K562 (cell line): ENCODE measurements around the gene MDH1B. TPM values are rescaled to one million over a fixed set of nuclear protein-coding genes. Genes with fewer than 3 reads are reported as not detected.

Experiments
- ATAC-seq: fragments of 200-7000 bp; cut with Tn5 transposase; 3 replicates; pipeline ENCODE4 v1.9.1; 2020; ENCODE audit warnings: moderate library complexity
- BruUV-seq: library from RNA; stranded (reverse); fragments of 400-500 nt; replicated peaks from 2 replicates; lab custom pipeline; 2021; lab: Mats Ljungman, UMichigan
- CTCF ChIA-PET: fragments of 300-600 bp; formaldehyde crosslinking; extraction: SDS; loops from one replicate; lab custom pipeline; 2021; ENCODE audit warnings: low intra/inter-chr PET ratio; lab: Yijun Ruan, JAX
- POLR2A ChIA-PET: fragments of 300-600, 350-650 bp; sonication (Branson Sonifier 250); formaldehyde crosslinking; extraction: SDS; loops from one replicate; lab custom pipeline; 2021; ENCODE audit warnings: antibody characterized with exemption, inconsistent platforms; lab: Yijun Ruan, JAX
- DNase-seq, 4 experiments: peaks; one replicate each; pipeline versions ENCODE4 v3.0.0 to v3.0.0-alpha.2; 2011 to 2018; ENCODE audit warnings: low spot score in 3 of 4, mixed read lengths in 3 of 4; ENCODE audit errors: extremely low read depth in 1 of 4
- FAIRE-seq: peaks from 2 replicates; lab custom pipeline; 2011; peaks lifted over from hg19 to GRCh38; lab: Jason Lieb, UNC
- H2AFZ ChIP-seq: 2 replicates; pipeline ENCODE4 v1.6.0; 2011; ENCODE audit warnings: low read depth, low read length, control low read depth, inconsistent platforms
- H3K27ac ChIP-seq: fragments of 200-600 bp; 3 replicates; pipeline ENCODE4 v1.8.0; 2011; ENCODE audit warnings: low read depth, mild to moderate bottlenecking, control low read depth, inconsistent platforms, low read length, moderate library complexity, mixed read lengths; ENCODE audit errors: extremely low read depth
- H3K27me3 ChIP-seq, 2 experiments: fragments of 300-600 bp in 1 of 2; 2 replicates in 1 of 2; 3 replicates in 1 of 2; pipeline versions ENCODE4 v1.6.0 to v1.8.0; 2011; ENCODE audit warnings: inconsistent platforms in 2 of 2, low read length in 2 of 2, mild to moderate bottlenecking in 1 of 2, mixed read lengths in 1 of 2, moderate library complexity in 1 of 2; ENCODE audit not compliant: control insufficient read depth in 2 of 2, insufficient read depth in 2 of 2
- H3K36me3 ChIP-seq: fragments of 300-600 bp; 3 replicates; pipeline ENCODE4 v1.8.0; 2011; ENCODE audit warnings: mild to moderate bottlenecking, low read length, inconsistent platforms; ENCODE audit not compliant: control insufficient read depth, insufficient read depth
- H3K4me1 ChIP-seq, 2 experiments: fragments of 200-600 bp in 1 of 2; replicated peaks in 1 of 2; 2 replicates in 1 of 2; 3 replicates in 1 of 2; pipeline versions ENCODE4 v1.5.1 to v1.8.0; 2011; ENCODE audit warnings: inconsistent platforms in 2 of 2, low read length in 2 of 2, mild to moderate bottlenecking in 1 of 2, mixed read lengths in 1 of 2, moderate library complexity in 1 of 2; ENCODE audit not compliant: control insufficient read depth in 2 of 2, insufficient read depth in 2 of 2
- H3K4me2 ChIP-seq: 2 replicates; pipeline ENCODE4 v1.6.1; 2011; ENCODE audit warnings: low read length, control low read depth, inconsistent platforms, mixed read lengths; ENCODE audit not compliant: insufficient read depth
- H3K4me3 ChIP-seq: fragments of 200-600 bp; sonication (generic), shearing (Covaris generic); 2 replicates; pipeline ENCODE4 v1.5.1; 2016; ENCODE audit warnings: control low read depth, inconsistent platforms
- H3K79me2 ChIP-seq: fragments of 200-600 bp; 3 replicates; pipeline ENCODE4 v1.8.0; 2011; ENCODE audit warnings: low read length, inconsistent platforms; ENCODE audit not compliant: control insufficient read depth, insufficient read depth
- H3K9ac ChIP-seq, 2 experiments: 2 replicates each; pipeline versions ENCODE4 v1.6.0 to v1.6.1; 2011; ENCODE audit warnings: low read depth in 2 of 2, low read length in 2 of 2, control low read depth in 1 of 2, inconsistent platforms in 1 of 2, mild to moderate bottlenecking in 1 of 2, mixed read lengths in 1 of 2; ENCODE audit not compliant: insufficient read depth in 1 of 2
- H3K9me1 ChIP-seq: one replicate; pipeline ENCODE4 v1.6.0; 2011; ENCODE audit warnings: inconsistent platforms, mild to moderate bottlenecking, low read length, moderate library complexity; ENCODE audit not compliant: control insufficient read depth, insufficient read depth
- H3K9me3 ChIP-seq: replicated peaks from 2 replicates; pipeline ENCODE4 v1.5.1; 2011; ENCODE audit warnings: low read depth, low read length, inconsistent platforms; ENCODE audit not compliant: control insufficient read depth, insufficient read depth
- H4K20me1 ChIP-seq: replicated peaks from 2 replicates; pipeline ENCODE4 v1.6.1; 2011; ENCODE audit warnings: low read length, inconsistent platforms, mixed read lengths; ENCODE audit not compliant: control insufficient read depth, insufficient read depth
- ADNP ChIP-seq: fragments of 200-800 bp; sonication (Bioruptor generic); IDR thresholded peaks from 2 replicates; pipeline ENCODE4 v1.6.1; 2016; ENCODE audit warnings: missing genetic modification characterization, missing compliant biosample characterization
- CBX3 ChIP-seq, 2 experiments: IDR thresholded peaks; 1 replicate in 1 of 2; 2 replicates in 1 of 2; pipeline ENCODE4 v1.6.1; 2012; ENCODE audit warnings: inconsistent platforms in 2 of 2, low read length in 2 of 2, borderline replicate concordance in 1 of 2, control low read depth in 1 of 2
- HMGN3 ChIP-seq: IDR thresholded peaks from 2 replicates; pipeline ENCODE4 v1.6.1; 2011; ENCODE audit warnings: borderline replicate concordance, low read depth, mild to moderate bottlenecking, mixed read lengths, low read length; ENCODE audit not compliant: insufficient read length; ENCODE audit errors: extremely low read depth
- KAT2B ChIP-seq: IDR thresholded peaks from one replicate; pipeline ENCODE4 v1.6.1; 2012; ENCODE audit warnings: low read depth, mild to moderate bottlenecking, control low read depth, inconsistent platforms, low read length, moderate library complexity
- MCM3 ChIP-seq: fragments of 450-650 bp; IDR thresholded peaks from 2 replicates; pipeline ENCODE4 v1.6.1; 2016
- POLR2H ChIP-seq: IDR thresholded peaks from 2 replicates; pipeline ENCODE4 v1.6.1; 2016; ENCODE audit warnings: missing genetic modification characterization, low read depth, mild to moderate bottlenecking, control low read depth, missing compliant biosample characterization, moderate library complexity
- RBM25 ChIP-seq: fragments of 200-400 bp; formaldehyde crosslinking; IDR thresholded peaks from 2 replicates; pipeline ENCODE4 v1.6.1; 2018; ENCODE audit warnings: low read length, low read depth, moderate library complexity; ENCODE audit not compliant: severe bottlenecking
- ZNF507 ChIP-seq: conservative IDR thresholded peaks from 2 replicates; pipeline ENCODE4 v1.6.1; 2017; ENCODE audit warnings: missing genetic modification characterization, missing compliant biosample characterization
- WGBS: fragments of 100-300 bp; shearing (Covaris generic); methylation state at CpG from one replicate; pipeline ENCODE4 v1.1.6; 2016; ENCODE audit warnings: low coverage, mixed read lengths; ENCODE audit not compliant: insufficient coverage; ENCODE audit errors: missing lambda C conversion rate; 5-methylcytosine and 5-hydroxymethylcytosine counted together
- in situ Hi-C: fragments of 300-500 bp; cut with MboI; formaldehyde crosslinking; loops from 4 replicates; pipeline ENCODE4 v1.15.0; 2018; ENCODE audit warnings: inconsistent platforms, mixed read lengths
- intact Hi-C: fragments of 100-400 bp; cut with micrococcal nuclease; formaldehyde crosslinking; loops from 2 replicates; pipeline ENCODE4 v1.14.2; 2022
- polyA plus RNA-seq, 8 experiments: library from polyadenylated mRNA; depleted of rRNA in 4 of 8; stranded (reverse) in 5 of 8; unstranded in 3 of 8; fragments of >200 nt; fragmentation: Nextera tagmentation in 2 of 8; fragmentation: Illumina TruSeq in 1 of 8; extraction: Ambion mirVana in 2 of 8; extraction: Trizol in 1 of 8; gene quantifications; 2 replicates each; pipeline versions ENCODE4 v1.2.1 to v1.2.3, GENCODE V29; 2011 to 2014; ENCODE audit warnings: inconsistent platforms in 1 of 8, missing spikeins in 1 of 8
- total RNA-seq, 7 experiments: library from RNA; depleted of rRNA in 6 of 7; stranded (reverse); fragments of >200 nt in 6 of 7; fragmentation: Illumina TruSeq in 2 of 7; extraction: Trizol in 2 of 7; gene quantifications; 2 replicates each; pipeline versions ENCODE4 v1.2.1 to v1.2.3, GENCODE V29; 2011 to 2021; ENCODE audit warnings: low replicate concordance in 1 of 7
- TF ChIP-seq, protein P1 (sequence below): fragments of 150-350 bp; IDR thresholded peaks from 2 replicates; pipeline ENCODE4 v1.6.1; 2014; ENCODE audit warnings: low read depth, mild to moderate bottlenecking, low read length, borderline replicate concordance
- TF ChIP-seq, protein P2 (sequence below): fragments of 250-450 bp; sonication (Bioruptor Pico); IDR thresholded peaks from 2 replicates; pipeline ENCODE4 v1.4.0; 2020; ENCODE audit warnings: mild to moderate bottlenecking

The MDH1B gene
- total and polyA plus RNA-seq, 9 of the 15 experiments (the other 6 are each of a cell fraction or from before 2014, with no cell fraction given): 0.06 to 0.16 (median 0.14) TPM; not detected in 5

DNA sequence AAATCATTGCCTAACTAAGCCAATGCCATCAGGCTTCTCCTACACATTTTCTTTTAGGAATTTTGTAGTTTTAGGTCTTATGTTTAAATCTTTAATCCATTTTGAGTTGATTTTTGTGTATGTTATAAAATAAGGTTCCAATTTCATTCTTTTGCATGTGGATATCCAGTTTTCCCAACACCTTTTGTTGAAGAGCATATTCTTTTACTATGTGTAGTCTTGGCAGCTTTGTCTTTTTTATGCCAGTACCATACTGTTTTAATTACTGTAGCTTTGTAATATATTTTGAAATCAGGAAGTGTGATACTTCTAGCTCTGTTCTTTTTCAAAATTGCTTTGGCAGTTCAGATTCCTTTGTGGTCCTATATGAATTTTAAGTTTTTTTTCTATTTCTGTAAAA is 11.3 kb upstream of the MDH1B start:
- CTCF ChIA-PET: no interaction called here
- POLR2A ChIA-PET: no interaction called here
- no peak for FAIRE-seq

DNA sequence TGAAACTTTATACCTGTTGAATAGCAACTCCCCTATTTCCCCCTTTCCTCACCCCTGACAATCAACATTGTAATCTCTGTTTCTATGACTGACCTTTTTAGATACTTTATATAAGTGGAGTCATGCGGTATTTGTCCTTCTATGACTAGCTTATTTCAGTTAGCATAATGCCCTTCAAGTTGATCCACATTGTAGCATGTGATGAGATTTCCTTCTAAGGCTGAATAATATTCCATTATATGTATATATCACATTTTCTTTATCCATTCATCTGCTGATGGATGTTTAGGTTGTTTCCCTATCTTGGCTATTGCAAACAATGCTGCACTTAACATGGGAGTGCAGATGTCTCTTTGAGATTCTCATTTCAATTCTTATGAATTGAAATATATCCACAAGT is 9.7 kb upstream of the MDH1B start:
- WGBS: 100% methylated on average over 1 of the region's 1 CpG
- Histone ChIP-seq H3K27ac (no peak overlapping the region), H3K4me2 (no peak overlapping the region), H3K79me2 (peaks cover 16% of the 10 kb centered on the region; the same call in 2 of the 3 replicates), H4K20me1 (no peaks in the 10 kb centered on the region), H3K9me1 (no peaks in the 10 kb centered on the region), H3K9me3 (0 out of 2 replicates have a peak, but pooled peaks cover 1% of the 10 kb centered on the region), H3K27me3 (no peaks in the 10 kb centered on the region), H3K4me1 (no peaks in the 10 kb centered on the region), H3K36me3 (peaks cover 81% of the 10 kb centered on the region), H2AFZ (no peak overlapping the region), H3K9ac (no peak overlapping the region), H3K4me3 (no peak overlapping the region)
- FAIRE-seq (no peak), ATAC-seq (no peak), DNase-seq (no peak)
- ChIA-PET CTCF (no interaction called here), POLR2A (no interaction called here)
- BruUV-seq: no TSS peak
- intact Hi-C loops (no loop called here), in situ Hi-C loops (no loop called here)
- TF ChIP-seq, protein P1, sequence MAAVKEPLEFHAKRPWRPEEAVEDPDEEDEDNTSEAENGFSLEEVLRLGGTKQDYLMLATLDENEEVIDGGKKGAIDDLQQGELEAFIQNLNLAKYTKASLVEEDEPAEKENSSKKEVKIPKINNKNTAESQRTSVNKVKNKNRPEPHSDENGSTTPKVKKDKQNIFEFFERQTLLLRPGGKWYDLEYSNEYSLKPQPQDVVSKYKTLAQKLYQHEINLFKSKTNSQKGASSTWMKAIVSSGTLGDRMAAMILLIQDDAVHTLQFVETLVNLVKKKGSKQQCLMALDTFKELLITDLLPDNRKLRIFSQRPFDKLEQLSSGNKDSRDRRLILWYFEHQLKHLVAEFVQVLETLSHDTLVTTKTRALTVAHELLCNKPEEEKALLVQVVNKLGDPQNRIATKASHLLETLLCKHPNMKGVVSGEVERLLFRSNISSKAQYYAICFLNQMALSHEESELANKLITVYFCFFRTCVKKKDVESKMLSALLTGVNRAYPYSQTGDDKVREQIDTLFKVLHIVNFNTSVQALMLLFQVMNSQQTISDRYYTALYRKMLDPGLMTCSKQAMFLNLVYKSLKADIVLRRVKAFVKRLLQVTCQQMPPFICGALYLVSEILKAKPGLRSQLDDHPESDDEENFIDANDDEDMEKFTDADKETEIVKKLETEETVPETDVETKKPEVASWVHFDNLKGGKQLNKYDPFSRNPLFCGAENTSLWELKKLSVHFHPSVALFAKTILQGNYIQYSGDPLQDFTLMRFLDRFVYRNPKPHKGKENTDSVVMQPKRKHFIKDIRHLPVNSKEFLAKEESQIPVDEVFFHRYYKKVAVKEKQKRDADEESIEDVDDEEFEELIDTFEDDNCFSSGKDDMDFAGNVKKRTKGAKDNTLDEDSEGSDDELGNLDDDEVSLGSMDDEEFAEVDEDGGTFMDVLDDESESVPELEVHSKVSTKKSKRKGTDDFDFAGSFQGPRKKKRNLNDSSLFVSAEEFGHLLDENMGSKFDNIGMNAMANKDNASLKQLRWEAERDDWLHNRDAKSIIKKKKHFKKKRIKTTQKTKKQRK: no peak
- TF ChIP-seq, protein P2, sequence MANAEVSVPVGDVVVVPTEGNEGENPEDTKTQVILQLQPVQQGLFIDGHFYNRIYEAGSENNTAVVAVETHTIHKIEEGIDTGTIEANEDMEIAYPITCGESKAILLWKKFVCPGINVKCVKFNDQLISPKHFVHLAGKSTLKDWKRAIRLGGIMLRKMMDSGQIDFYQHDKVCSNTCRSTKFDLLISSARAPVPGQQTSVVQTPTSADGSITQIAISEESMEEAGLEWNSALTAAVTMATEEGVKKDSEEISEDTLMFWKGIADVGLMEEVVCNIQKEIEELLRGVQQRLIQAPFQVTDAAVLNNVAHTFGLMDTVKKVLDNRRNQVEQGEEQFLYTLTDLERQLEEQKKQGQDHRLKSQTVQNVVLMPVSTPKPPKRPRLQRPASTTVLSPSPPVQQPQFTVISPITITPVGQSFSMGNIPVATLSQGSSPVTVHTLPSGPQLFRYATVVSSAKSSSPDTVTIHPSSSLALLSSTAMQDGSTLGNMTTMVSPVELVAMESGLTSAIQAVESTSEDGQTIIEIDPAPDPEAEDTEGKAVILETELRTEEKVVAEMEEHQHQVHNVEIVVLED (CRISPR knock-in tag): no peak
- no peak for TF ChIP-seq KAT2B
- TF ChIP-seq MCM3: no peak
- TF ChIP-seq ZNF507 (tag): no peak
- no peak for TF ChIP-seq POLR2H (tag)
- TF ChIP-seq HMGN3: no peak

More for the DNA sequence above, 11.3 kb upstream of the MDH1B start:
- Histone ChIP-seq H3K9me1 (no peaks in the 10 kb centered on the region), H3K4me1 (no peaks in the 10 kb centered on the region), H2AFZ (no peak overlapping the region), H3K27ac (no peak overlapping the region), H3K9ac (no peak overlapping the region), H3K4me2 (no peak overlapping the region), H3K36me3 (peaks cover 79% of the 10 kb centered on the region), H3K9me3 (0 out of 2 replicates have a peak, but pooled peaks cover 1% of the 10 kb centered on the region), H4K20me1 (no peaks in the 10 kb centered on the region), H3K27me3 (no peaks in the 10 kb centered on the region), H3K79me2 (peaks cover 16% of the 10 kb centered on the region; the same call in 2 of the 3 replicates), H3K4me3 (no peak overlapping the region)
- TF ChIP-seq CBX3 (IDR thresholded peaks at IDR 0.05; ENCODE audit: borderline replicate concordance in 1 of 2, low read length in 2 of 2) (no peak), RBM25 (peak; percentile 37), ADNP (tag) (no peak)
- BruUV-seq: no TSS peak
- DNase-seq (no peak), ATAC-seq (no peak)
- in situ Hi-C loops: no loop called here
- intact Hi-C loops: no loop called here
